ENCODE data around the gene ZPBP2. TPM values are rescaled to one million over a fixed set of nuclear protein-coding genes. Genes with fewer than 3 reads are reported as not detected.
"Not testable (repeated sequence)": the region's sequence is repeated elsewhere in the genome, so short reads cannot be mapped to it uniquely, and the experiment has no call there.

Gene ZPBP2
- total RNA-seq, 1 donor from 2014 or later, result not detected

DNA sequence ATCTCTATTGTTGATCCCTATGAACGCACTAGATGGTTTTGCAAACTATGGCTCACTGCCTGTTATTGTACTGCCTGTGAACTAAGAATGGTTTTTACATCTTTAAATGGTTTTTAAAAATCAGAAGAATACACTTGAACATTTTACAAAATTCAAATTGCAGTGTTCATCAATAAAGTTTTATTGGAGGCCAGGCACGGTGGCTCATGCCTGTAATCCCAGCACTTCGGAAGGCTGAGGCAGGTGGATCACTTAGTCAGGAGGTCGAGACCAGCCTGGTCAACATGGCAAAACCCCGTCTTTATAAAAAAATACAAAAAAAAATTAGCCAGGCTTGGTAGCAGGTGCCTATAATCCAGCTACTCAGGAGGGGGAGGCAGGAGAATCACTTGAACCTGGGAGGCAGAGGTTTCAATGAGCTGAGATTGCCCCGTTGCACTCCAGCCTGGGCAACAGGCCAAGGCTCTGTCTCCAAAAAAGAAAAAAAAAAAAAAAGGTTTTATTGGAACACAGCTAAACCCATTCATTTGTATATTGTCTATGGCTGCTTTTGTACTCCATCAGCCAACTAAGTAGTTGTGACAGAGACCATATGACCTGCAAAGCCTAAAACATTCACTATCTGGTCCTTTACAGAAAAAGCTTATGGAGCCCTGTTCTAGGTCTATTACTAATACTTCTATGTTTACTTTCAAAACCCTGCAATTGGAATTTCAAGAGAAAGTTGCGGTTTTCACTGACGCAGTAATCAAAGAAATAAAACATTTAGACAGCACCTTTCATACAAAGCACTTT, 22.8 kb upstream of the ZPBP2 start:
- DNase-seq (ENCODE audit: extremely low spot score, unreplicated experiment), result no peak
- Mint-ChIP-seq H3K9me3 (no peaks in the 10 kb centered on the region), H3K4me1 (ENCODE audit: unreplicated experiment) (peaks cover 6% of the 10 kb centered on the region), H3K4me3 (no peak overlapping the region), H3K27me3 (peaks cover 6% of the 10 kb centered on the region), H3K27ac (no peak overlapping the region), H3K36me3 (no peaks in the 10 kb centered on the region)
- TF ChIP-seq CTCF (conservative IDR thresholded peaks at IDR 0.05), result no peak

GRCh38 chr17:39846205-39846604, 21.8 kb upstream of the ZPBP2 start:
- Mint-ChIP-seq H3K27ac (no peak overlapping the region), H3K36me3 (no peaks in the 10 kb centered on the region)
- no peak for TF ChIP-seq CTCF (conservative IDR thresholded peaks at IDR 0.05)

DNA sequence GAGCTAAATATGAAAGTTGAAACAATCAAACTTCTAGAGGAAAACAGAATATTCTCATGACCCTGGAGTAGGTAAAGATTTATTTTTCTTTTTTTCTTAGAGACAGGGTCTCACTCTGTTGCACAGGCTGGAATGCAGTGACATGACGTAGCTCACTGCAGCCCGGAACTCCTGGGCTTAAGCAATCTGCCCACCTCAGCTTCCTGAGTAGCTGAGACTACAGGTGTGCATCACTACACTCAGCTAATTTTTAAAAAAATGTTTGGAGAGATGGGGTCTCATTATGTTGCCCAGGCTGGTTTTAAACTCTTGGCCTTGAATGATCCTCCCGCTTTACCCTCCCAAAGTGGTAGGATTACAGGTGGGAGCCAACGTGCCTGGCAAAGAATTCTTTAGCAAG, 19.4 kb upstream of the ZPBP2 start:
- Mint-ChIP-seq H3K27me3 (no peaks in the 10 kb centered on the region), H3K4me1 (ENCODE audit: unreplicated experiment) (peaks cover 6% of the 10 kb centered on the region), H3K27ac (no peak overlapping the region), H3K9me3 (no peaks in the 10 kb centered on the region), H3K36me3 (no peaks in the 10 kb centered on the region), H3K4me3 (no peak overlapping the region)
- DNase-seq (ENCODE audit: extremely low spot score, unreplicated experiment), result no peak
- TF ChIP-seq CTCF (conservative IDR thresholded peaks at IDR 0.05), result no peak

More at GRCh38 chr17:39846205-39846604, 21.8 kb upstream of the ZPBP2 start:
- no peak for DNase-seq (ENCODE audit: extremely low spot score, unreplicated experiment)
- Mint-ChIP-seq H3K4me1 (ENCODE audit: unreplicated experiment) (peaks cover 6% of the 10 kb centered on the region), H3K27me3 (peaks cover 6% of the 10 kb centered on the region), H3K9me3 (no peaks in the 10 kb centered on the region), H3K4me3 (no peak overlapping the region)

GRCh38 chr17:39850186-39850585, 17.8 kb upstream of the ZPBP2 start:
- H3K4me3 Mint-ChIP-seq; H3K9me3 Mint-ChIP-seq; H3K36me3 Mint-ChIP-seq; H3K27me3 Mint-ChIP-seq; DNase-seq (ENCODE audit: extremely low spot score, unreplicated experiment); H3K27ac Mint-ChIP-seq; H3K4me1 Mint-ChIP-seq (ENCODE audit: unreplicated experiment): not testable (repeated sequence)

DNA sequence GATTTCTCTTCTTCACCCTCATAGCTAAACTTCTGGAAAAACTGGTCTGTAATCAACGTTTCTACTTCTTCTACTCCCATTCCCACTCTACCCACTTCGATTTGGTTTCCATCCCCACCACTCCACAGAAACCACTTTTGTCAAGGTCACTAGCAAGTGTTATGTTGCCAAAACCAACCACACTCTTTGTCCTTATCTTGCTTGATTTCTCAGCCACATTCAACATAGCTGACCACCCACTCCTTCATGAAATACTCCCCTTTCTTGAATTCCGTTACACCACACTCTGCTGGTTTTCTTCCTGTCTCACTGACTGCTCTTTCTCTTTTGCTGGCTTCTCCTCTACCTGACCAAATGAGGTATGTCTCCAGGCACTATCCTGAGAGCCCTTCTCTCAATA, 15.8 kb upstream of the ZPBP2 start:
- Mint-ChIP-seq H3K27me3 (peaks cover 10% of the 10 kb centered on the region), H3K36me3 (no peaks in the 10 kb centered on the region)

More for the DNA sequence above, 15.8 kb upstream of the ZPBP2 start:
- no peak overlapping the region for H3K27ac Mint-ChIP-seq
- H3K4me1 Mint-ChIP-seq (ENCODE audit: unreplicated experiment), result peaks cover 6% of the 10 kb centered on the region
- TF ChIP-seq CTCF (conservative IDR thresholded peaks at IDR 0.05), result no peak
- H3K4me3 Mint-ChIP-seq, result no peak overlapping the region
- no peak for DNase-seq (ENCODE audit: extremely low spot score, unreplicated experiment)
- H3K9me3 Mint-ChIP-seq, result no peaks in the 10 kb centered on the region
